ENCODE data around the gene AEN.
"Not testable (repeated sequence)": the region's sequence is repeated elsewhere in the genome, so short reads cannot be mapped to it uniquely, and the experiment has no call there.

Gene AEN

GRCh38 chr15:88634449-88634848, 13.3 kb downstream of the AEN start:
- no peak for DNase-seq

GRCh38 chr15:88635318-88635717, 14.2 kb downstream of the AEN start:
- no peak for DNase-seq

- no peak for DNase-seq
Measured at GRCh38 chr15:88636050-88636449, 14.9 kb downstream of the AEN start.

- no peak for DNase-seq
Measured at GRCh38 chr15:88636654-88637053, 15.5 kb downstream of the AEN start.

- DNase-seq, result no peak
Measured at GRCh38 chr15:88637436-88637835, 16.3 kb downstream of the AEN start.

- no peak for DNase-seq
Measured at GRCh38 chr15:88637841-88638625, 16.9 kb downstream of the AEN start.

DNA sequence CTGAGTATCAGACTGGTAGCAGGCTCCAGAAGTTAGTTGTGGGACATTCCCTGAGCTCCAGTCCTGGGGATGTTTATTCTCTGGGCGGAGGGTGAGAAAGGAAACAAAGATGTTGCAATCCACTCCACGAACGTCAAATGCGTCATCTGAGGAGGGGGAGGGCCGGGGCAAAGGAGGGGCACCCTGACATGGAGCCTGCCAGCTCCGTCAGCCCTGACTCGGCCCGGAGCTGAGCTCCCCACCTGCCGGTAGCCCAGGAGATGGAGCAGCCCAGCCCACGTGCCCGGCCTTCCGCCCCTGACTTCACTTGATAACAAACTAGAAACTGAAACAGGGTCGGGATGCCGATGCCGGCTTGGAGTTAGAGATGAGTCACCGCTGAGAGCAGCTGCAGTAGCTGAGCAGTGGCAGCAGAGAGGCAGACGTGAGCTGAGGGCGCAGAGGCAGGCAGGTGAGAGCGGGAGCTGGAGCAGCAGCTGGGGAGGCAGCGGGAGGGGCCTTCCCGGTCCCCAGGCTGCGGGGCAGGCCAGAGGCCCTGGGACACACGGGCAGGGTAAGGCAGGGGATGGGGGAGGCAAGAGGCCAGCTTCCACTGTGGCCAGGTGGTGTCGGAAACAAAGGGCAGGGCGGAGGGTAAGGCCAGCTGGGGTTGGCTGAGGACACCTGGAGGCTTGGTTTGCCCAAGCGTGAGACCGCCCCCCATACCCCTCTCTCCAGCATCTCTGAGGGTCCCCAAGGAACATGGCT, 17.7 kb downstream of the AEN start, which contains the start of gene ISG20:
Gene ISG20 (plus strand): TSS at position 391 of the 747 bp plus-strand sequence. CDS start 351 bp downstream, at position 742.
- DNase-seq, result peak; percentile 23

DNA sequence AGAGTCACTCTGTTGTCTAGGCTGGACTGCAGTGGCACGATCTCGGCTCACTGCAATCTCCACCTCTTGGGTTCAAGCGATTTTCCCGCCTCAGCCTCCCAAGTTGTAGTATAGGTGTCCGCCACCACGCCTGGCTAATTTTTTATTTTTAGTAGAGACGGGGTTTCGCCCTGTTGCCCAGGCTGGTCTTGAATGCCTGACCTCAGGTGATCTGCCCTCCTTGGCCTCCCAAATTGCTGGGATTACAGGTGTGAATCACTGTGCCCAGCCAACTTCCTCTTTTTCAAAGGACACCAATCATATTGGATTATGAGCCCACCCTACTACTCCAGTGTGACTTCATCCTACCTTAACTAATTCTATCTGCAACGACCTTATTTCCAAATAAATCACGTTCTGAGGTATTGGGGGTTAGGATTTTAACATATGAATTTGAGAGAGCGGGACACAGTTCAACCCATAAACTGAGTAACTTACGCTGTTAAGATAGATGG, 20.9 kb downstream of the AEN start:
- DNase-seq, result no peak

DNA sequence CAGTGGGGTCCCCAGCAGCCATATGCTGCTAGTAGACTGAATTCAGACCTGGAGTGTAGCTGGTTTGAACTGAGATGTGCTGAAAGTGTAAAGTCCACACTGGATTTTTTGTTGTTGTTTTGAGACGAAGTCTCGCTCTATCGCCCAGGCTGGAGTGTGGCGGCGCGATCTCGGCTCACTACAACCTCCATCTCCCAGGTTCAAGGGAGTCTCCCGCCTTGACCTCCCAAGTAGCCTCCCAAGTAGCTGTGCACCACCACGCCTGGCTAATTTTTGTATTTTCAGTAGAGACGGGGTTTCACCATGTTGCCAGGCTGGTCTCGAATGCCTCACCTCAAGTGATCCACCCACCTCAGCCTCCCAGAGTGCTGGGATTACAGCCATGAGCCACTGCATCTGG, 21.4 kb downstream of the AEN start:
- not testable (repeated sequence) for DNase-seq

DNA sequence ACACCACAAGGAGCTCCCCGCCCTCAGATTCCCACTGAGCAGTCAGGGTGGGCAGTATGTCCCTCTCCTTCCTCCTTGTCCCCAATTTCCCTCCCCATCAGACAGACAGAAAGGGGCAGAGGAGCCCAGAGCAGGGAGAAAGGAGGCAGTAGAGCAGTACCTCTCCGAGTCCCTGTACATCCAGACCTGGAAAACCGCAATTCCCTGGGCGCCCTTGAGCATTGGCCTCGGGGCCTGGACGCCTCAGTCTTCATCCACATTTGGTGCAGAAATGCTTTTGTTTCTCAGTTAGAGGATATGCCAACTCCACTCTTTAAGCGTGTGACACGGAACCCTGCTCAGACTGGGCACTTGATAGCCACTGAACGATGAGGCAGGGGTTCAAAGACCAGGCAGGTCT, 23.6 kb downstream of the AEN start:
- no peak for DNase-seq

- DNase-seq, result no peak
Measured at GRCh38 chr15:88645171-88646087, 24.3 kb downstream of the AEN start.

DNA sequence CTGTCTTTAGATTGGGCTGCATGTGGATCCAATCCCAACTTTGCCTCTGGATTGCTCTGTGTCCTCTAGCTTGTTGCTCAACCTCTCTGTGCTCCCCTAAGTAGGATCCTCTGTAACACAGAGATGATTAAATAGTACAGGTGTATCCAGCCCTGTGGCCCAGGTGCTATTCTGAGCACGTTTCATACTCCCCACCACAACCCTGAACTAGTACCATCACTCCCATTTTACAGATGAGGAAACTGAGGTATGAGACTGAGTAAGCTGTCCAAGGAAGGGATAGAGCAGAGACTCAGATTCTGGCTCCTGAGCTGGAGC, 24.9 kb downstream of the AEN start:
- DNase-seq, result no peak

GRCh38 chr15:88646951-88647350, 25.8 kb downstream of the AEN start:
- DNase-seq, result no peak

DNA sequence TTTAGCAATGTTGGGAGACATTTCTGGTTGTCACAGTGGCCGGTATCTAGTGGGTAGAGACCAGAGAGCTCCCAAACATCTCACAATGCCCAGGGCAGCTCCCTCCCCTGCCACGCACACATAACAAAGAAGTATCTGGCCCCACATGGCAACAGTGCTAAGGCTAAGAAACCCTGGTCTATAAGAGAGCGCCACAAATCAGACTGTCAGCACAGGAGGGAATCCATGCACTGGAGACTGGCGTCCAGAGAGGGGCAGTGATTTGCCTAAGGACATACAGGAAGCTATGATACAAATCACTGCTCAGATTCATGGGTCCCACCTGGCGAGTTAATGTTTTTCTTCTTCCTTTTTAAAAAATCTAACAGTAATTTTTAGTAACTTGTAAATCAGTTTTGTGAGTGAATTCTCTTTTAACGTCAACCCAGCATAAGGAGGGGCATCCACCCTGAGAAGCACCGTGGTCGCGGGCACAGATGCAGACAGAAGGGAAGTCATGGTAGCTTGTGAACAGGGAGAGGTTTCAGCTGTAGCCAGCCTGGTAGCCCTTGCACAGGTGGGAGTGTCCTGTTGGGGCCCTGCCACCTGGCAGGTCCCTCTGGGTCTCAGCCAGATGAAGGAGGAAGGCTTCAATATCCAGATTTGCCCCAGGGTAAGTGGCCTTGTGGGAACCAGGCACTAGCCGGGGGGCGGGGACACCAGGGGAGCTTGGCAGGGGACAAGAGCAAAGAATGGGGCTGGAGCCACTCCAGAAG, 26.4 kb downstream of the AEN start:
- no peak for DNase-seq

- no peak for DNase-seq
Measured at GRCh38 chr15:88648357-88649214, 27.4 kb downstream of the AEN start.

DNA sequence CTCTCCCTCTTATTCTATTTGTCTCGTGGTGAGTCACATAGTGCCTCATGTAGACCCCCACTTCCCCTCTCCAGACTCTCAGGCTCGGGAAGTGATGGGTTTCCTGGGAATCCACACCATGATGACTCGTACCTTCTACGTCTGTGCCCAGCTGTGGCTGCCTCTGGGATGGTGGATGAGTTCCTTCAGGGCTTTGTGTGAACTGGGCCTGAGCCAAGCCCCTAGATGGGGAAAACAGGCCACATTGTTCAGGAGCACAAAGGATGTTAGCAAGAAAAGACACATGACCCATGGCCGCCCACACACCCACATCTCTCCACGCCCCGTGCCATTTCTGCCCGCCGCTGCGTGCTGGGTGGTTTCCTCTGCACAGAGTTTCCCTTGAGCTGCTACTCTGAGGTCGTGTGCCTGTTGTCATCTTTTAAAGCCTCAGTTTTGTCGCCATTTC, 28.2 kb downstream of the AEN start:
- no peak for DNase-seq

- no peak for DNase-seq
Measured at GRCh38 chr15:88649753-88650551, 28.8 kb downstream of the AEN start.

DNA sequence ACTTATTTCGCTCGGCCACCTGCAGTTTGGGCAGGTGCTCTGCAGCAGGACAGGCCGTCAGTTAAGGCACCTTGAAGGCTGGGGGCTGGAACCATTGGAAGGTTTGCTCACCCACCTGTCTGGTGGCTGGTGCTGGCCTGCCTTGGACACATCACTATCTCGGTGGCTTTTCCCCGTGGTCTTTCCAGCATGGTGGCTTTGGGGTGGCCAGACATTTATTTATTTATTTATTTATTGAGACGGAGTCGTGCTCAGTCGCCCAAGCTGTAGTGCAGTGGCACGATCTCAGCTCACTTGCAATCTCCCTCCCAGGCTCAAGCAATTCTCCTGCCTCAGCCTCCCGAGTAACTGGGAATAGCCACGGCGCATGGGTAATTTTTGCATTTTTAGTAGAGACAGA, 29.4 kb downstream of the AEN start:
- DNase-seq, result no peak

DNA sequence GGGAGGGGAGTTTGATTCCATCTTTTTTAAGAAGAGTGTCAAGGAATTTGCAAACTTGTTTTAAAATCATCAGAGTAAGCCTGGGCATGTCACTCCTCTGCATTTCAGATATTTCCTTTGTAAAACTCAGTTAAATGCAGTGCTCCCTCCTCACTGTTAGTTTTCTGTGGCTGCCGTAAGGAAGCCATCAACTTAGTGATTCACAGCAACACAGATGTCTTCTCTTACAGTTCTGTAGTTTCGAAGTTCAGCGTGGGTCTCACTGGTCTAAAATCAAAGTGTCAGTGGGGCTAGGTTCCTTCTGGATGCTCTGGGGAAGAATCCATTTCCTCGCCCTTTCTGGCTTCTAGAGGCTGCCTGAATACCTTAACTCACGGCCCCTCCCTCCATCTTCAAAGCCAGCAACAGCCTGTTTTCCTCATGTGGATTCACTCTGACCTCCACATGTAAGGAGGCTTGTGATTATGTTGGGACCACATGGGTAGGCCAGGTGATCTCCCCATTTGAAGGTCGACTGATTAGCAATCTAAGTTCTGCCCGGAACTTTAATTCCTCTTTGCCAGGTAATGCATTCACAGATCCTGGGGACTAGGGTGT, 30.1 kb downstream of the AEN start:
- no peak for DNase-seq

- no peak for DNase-seq
Measured at GRCh38 chr15:88651971-88652370, 30.8 kb downstream of the AEN start.

Data from NCI-H187 treated with DMSO at 0.1 percent for 48 hours (cell line).